C4-2B (cell line): ENCODE data around the gene DCUN1D3.

Experiments
- H3K27ac ChIP-seq: fragments of 450-650 bp; 2 replicates; pipeline ENCODE4 v1.5.1; 2017
- ZFX ChIP-seq: fragments of 450-650 bp; IDR thresholded peaks from 2 replicates; pipeline ENCODE4 v1.6.1; 2017
- TF ChIP-seq, protein P1 (sequence below): fragments of 450-650 bp; conservative IDR thresholded peaks from 2 replicates; pipeline ENCODE4 v1.5.1; 2017; ENCODE audit warnings: mild to moderate bottlenecking

The DCUN1D3 gene

DNA sequence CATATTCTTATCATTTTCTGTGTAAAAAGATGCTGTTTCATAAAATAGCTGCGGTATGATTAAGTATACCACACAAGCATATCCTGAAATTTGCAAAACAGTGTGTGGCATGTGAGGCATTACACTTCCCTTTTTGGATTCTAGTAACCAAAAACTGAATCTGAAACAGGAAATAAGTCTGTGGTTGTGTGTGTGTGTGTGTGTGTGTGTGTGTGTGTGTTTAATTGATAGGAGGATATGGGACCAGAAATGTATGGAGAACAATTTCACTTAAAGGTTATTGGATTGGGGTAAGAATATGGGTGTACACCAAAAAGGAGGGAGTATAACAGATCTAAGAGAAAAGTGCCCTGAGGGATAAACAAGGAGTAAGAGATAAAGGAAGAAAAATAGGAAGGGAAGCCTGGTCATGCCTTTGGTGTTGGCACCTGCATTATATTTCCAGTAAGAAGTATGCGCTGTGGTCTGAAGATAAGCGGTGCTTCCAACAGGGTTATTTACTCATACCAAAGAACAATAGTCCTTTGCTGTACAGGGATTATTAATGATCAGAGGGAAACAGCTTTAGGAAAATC is 4.4 kb upstream of the DCUN1D3 start:
- TF ChIP-seq, protein P1, sequence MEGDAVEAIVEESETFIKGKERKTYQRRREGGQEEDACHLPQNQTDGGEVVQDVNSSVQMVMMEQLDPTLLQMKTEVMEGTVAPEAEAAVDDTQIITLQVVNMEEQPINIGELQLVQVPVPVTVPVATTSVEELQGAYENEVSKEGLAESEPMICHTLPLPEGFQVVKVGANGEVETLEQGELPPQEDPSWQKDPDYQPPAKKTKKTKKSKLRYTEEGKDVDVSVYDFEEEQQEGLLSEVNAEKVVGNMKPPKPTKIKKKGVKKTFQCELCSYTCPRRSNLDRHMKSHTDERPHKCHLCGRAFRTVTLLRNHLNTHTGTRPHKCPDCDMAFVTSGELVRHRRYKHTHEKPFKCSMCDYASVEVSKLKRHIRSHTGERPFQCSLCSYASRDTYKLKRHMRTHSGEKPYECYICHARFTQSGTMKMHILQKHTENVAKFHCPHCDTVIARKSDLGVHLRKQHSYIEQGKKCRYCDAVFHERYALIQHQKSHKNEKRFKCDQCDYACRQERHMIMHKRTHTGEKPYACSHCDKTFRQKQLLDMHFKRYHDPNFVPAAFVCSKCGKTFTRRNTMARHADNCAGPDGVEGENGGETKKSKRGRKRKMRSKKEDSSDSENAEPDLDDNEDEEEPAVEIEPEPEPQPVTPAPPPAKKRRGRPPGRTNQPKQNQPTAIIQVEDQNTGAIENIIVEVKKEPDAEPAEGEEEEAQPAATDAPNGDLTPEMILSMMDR: no peak
- no peak for TF ChIP-seq ZFX
- H3K27ac ChIP-seq: no peak overlapping the region

DNA sequence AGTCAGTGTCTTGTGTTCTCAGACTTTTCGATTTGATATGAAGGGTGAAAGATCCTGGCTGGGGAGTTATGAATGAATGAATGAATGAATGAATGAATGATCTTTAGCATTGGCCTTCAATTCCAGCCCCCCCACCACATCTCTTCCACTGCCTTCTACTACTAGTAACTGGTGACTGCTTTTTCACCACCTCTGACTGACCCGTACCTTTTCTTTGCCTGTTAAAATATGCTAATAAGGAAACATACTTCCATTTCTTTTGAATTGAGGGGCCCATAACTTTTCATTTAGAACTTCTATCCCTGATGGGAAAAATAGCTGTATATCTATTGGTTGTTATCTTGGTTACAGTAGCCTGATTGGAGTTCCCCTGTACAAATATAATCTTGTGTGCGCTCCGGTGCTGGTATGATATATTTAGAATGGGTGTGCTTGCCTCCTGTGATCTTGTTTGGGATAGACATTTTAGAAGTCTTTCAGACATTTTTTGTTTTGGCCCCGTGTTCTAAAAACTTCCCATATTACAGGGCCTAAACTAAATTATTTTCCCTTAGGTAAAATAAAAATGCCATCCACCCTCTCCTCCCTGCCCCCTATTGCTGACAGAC is 3.8 kb upstream of the DCUN1D3 start:
- TF ChIP-seq, protein P1: no peak
- TF ChIP-seq ZFX: no peak
- H3K27ac ChIP-seq: no peak overlapping the region

DNA sequence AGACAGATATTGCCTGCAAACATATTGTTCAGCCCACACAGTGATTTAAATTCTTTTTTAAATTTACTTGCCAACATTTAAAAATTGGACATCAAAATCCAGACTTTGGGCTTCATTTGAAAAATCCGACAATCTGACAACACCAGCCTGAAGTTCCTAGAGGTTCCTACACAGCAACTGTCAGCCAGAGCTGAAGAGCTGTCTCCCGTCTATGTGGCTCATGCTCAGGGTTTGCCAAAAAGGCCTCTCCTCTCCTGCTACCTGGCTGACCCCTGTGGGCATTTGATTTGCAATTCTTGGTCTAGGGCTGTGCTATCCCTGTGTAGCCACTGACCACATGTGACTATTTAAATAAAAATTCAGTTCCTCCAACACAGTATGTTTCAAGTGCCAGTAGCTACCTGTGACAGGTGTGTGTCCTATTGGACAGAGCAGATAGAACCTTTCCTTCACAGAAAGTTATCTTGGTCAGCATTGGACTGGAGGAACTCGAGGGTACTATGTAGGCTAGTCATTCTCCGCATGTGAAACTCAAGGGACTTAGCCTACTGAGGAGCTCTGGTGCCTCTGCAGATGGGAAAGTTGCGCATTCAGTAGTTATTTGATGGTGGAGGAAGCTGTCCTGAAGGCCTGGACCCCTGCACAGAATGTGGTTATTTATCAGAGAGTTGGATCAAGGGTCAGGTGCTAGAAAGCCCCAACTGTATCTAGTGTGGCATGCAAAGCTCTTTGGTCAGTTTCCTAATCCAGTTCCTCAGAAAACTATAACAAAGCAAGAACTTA is 3.1 kb upstream of the DCUN1D3 start:
- H3K27ac ChIP-seq: no peak overlapping the region; the same call in 1 of the 2 replicates
- TF ChIP-seq, protein P1: no peak
- TF ChIP-seq ZFX: no peak

DNA sequence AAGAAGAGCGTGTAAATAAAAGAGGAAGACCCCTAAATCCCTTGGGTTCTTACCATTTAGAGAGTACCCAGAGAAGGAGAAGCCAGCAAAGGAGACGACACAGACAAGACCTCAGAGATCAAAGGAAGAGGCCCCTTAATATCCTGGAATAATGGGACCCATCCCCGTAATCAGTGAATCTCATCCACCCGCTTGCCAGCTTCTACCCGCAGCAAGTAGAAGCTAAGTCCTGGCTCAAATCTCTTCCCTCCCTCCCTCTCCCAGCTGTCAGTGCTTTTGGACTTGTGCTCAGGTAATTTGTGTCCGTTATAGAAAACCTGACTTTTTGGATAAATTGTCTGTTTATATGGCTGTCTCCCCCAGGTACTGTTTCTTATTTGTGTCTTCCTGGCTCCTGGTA is 2.3 kb upstream of the DCUN1D3 start:
- H3K27ac ChIP-seq: peak overlapping the region; percentile 90
- no peak for TF ChIP-seq ZFX
- TF ChIP-seq, protein P1: no peak

DNA sequence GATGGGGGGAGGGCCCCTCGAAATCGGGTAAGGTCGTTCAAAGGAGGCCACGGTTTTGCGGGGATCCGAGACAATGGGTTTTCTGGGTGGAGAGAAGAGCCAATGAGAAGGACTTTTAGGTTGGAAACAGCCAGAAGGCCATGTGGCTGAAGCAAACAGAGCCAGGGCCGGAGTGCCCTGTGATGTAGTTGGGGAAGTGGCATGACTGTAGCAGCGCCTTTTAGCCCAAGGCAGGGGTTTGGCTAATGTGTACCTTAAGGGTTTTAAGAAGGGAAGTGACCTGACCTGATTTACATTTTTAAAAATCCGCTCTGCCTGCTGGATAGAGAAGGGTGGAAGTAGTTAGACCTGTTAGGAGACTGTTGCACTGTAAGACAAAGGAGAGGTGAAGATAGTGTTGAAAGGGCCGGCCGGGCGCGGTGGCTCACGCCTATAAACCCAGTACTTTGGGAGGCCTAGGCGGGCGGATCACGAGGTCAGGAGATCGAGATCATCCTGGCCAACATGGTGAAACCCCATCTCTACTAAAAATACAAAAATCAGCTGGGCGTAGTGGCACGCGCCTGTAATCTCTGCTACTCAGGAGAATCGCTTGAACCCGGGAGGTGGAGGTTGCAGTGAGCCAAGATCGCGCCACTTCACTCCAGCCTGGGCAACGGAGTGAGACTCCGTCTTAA is 1.4 kb upstream of the DCUN1D3 start:
- peak overlapping the region; percentile 90 for H3K27ac ChIP-seq
- TF ChIP-seq ZFX: no peak
- TF ChIP-seq, protein P1: no peak

DNA sequence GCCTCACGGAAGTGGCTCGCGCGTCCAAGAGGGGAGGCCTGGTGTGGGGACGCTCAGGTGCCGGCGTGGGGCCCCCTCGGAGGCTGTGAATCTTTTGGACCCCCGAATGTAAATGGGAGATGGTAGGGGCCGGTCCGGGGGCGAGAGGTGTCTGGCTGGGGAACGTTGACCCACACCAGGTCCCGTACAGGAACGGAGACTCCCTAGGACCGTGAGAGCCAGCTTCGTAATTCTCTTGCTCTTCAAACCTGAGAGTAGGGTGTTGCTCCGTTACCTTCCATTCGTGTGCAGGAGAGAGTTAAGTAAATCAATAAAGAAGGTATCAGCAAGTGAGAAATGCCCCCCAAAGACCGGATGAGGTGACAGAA is 894 bp upstream of the DCUN1D3 start:
- peak overlapping the region; percentile 90 for H3K27ac ChIP-seq
- no peak for TF ChIP-seq ZFX
- TF ChIP-seq, protein P1: no peak
